GM19025 (cell line): ENCODE measurements around the gene WDR5.

Source experiments
- ATAC-seq: cut with Tn5 transposase; IDR thresholded peaks from one replicate; pipeline ENCODE4 v1.9.1; 2021; ENCODE audit warnings: mild to moderate bottlenecking, low read depth, moderate library complexity; ENCODE audit not compliant: unreplicated experiment

The WDR5 gene

GRCh38 chr9:134204991-134205578, 69.2 kb downstream of the WDR5 start:
- ATAC-seq = no peak

- ATAC-seq = no peak
Measured at GRCh38 chr9:134205672-134206310, 69.9 kb downstream of the WDR5 start.

GRCh38 chr9:134206311-134207300, 70.7 kb downstream of the WDR5 start:
- ATAC-seq = no peak

GRCh38 chr9:134208310-134208841, 72.5 kb downstream of the WDR5 start:
- no peak for ATAC-seq

- no peak for ATAC-seq
Measured at GRCh38 chr9:134208981-134209725, 73.3 kb downstream of the WDR5 start.
